ENCODE results near the gene C13orf46.

C13orf46 gene

GRCh38 chr13:113922412-113923118, 51.3 kb downstream of the C13orf46 start:
- H3K27ac ChIP-seq (ENCODE audit: low read depth, low read length): no peak overlapping the region
- H3K4me3 ChIP-seq (ENCODE audit: low read length): no peak overlapping the region
- H2BK15ac ChIP-seq (replicated peaks; ENCODE audit: low read depth): no peak overlapping the region
- H3K4ac ChIP-seq (ENCODE audit: low read depth, low read length): no peak overlapping the region
- no peak overlapping the region for H2AK5ac ChIP-seq (ENCODE audit: low read length)
- no peak overlapping the region for H2BK120ac ChIP-seq (ENCODE audit: low read depth, low read length)
- no peaks in the 10 kb centered on the region for H3K36me3 ChIP-seq (ENCODE audit: control insufficient read depth, insufficient read depth, low read length)
- no peak overlapping the region for H3K9ac ChIP-seq (ENCODE audit: low read length)
- H3K56ac ChIP-seq (ENCODE audit: low read length): no peak overlapping the region
- no peaks in the 10 kb centered on the region for H3K79me2 ChIP-seq (ENCODE audit: control insufficient read depth, insufficient read depth, low read length)
- H3K27me3 ChIP-seq (ENCODE audit: insufficient read depth, low read length, poor library complexity): no peaks in the 10 kb centered on the region
- no peak overlapping the region for H4K5ac ChIP-seq (ENCODE audit: low read length)
- H3K4me2 ChIP-seq (ENCODE audit: low read length): no peak overlapping the region
- no peak overlapping the region for H3K18ac ChIP-seq (ENCODE audit: low read length)
- H3K4me1 ChIP-seq (ENCODE audit: control insufficient read depth, low read depth, low read length): no peaks in the 10 kb centered on the region
- H3K79me1 ChIP-seq (ENCODE audit: low read length): no peaks in the 10 kb centered on the region
- no CpG with 5 or more reads among the region's 15 CpGs for WGBS (ENCODE audit: extremely low coverage, insufficient coverage, low lambda C conversion rate)
- no peak for DNase-seq
- no peak overlapping the region for H3K23ac ChIP-seq (ENCODE audit: low read length)
- no peak overlapping the region for H4K8ac ChIP-seq (ENCODE audit: low read depth, low read length)
- H2BK5ac ChIP-seq (ENCODE audit: low read length): no peak overlapping the region

- Histone ChIP-seq H3K4me2 (ENCODE audit: low read length) (no peak overlapping the region), H2BK15ac (replicated peaks; ENCODE audit: low read depth) (no peak overlapping the region), H2BK5ac (ENCODE audit: low read length) (no peak overlapping the region), H3K18ac (ENCODE audit: low read length) (no peak overlapping the region), H3K79me2 (ENCODE audit: control insufficient read depth, insufficient read depth, low read length) (no peaks in the 10 kb centered on the region), H3K4me1 (ENCODE audit: control insufficient read depth, low read depth, low read length) (no peaks in the 10 kb centered on the region), H3K27me3 (ENCODE audit: insufficient read depth, low read length, poor library complexity) (no peaks in the 10 kb centered on the region), H3K27ac (ENCODE audit: low read depth, low read length) (no peak overlapping the region), H4K8ac (ENCODE audit: low read depth, low read length) (no peak overlapping the region), H3K23ac (ENCODE audit: low read length) (no peak overlapping the region), H3K9ac (ENCODE audit: low read length) (no peak overlapping the region), H3K56ac (ENCODE audit: low read length) (no peak overlapping the region), H2BK120ac (ENCODE audit: low read depth, low read length) (no peak overlapping the region), H3K4me3 (ENCODE audit: low read length) (no peak overlapping the region), H4K5ac (ENCODE audit: low read length) (no peak overlapping the region), H3K36me3 (ENCODE audit: control insufficient read depth, insufficient read depth, low read length) (no peaks in the 10 kb centered on the region), H3K4ac (ENCODE audit: low read depth, low read length) (no peak overlapping the region), H2AK5ac (ENCODE audit: low read length) (no peak overlapping the region), H3K79me1 (ENCODE audit: low read length) (no peaks in the 10 kb centered on the region)
- no peak for DNase-seq
- WGBS (ENCODE audit: extremely low coverage, insufficient coverage, low lambda C conversion rate): no CpG with 5 or more reads among the region's 1 CpG
Observed at GRCh38 chr13:113921763-113922162, 52.1 kb downstream of the C13orf46 start.

- H3K79me2 ChIP-seq (ENCODE audit: control insufficient read depth, insufficient read depth, low read length): no peaks in the 10 kb centered on the region
- no peak overlapping the region for H4K5ac ChIP-seq (ENCODE audit: low read length)
- H3K27ac ChIP-seq (ENCODE audit: low read depth, low read length): no peak overlapping the region
- H2BK15ac ChIP-seq (replicated peaks; ENCODE audit: low read depth): no peak overlapping the region
- no CpG with 5 or more reads among the region's 13 CpGs for WGBS (ENCODE audit: extremely low coverage, insufficient coverage, low lambda C conversion rate)
- H3K18ac ChIP-seq (ENCODE audit: low read length): no peak overlapping the region
- no peaks in the 10 kb centered on the region for H3K4me1 ChIP-seq (ENCODE audit: control insufficient read depth, low read depth, low read length)
- H3K9ac ChIP-seq (ENCODE audit: low read length): no peak overlapping the region
- no peaks in the 10 kb centered on the region for H3K36me3 ChIP-seq (ENCODE audit: control insufficient read depth, insufficient read depth, low read length)
- H2BK5ac ChIP-seq (ENCODE audit: low read length): no peak overlapping the region
- no peak overlapping the region for H3K4me2 ChIP-seq (ENCODE audit: low read length)
- no peak overlapping the region for H3K23ac ChIP-seq (ENCODE audit: low read length)
- no peak overlapping the region for H2AK5ac ChIP-seq (ENCODE audit: low read length)
- no peak overlapping the region for H3K4ac ChIP-seq (ENCODE audit: low read depth, low read length)
- H4K8ac ChIP-seq (ENCODE audit: low read depth, low read length): no peak overlapping the region
- H3K27me3 ChIP-seq (ENCODE audit: insufficient read depth, low read length, poor library complexity): no peaks in the 10 kb centered on the region
- no peak overlapping the region for H3K4me3 ChIP-seq (ENCODE audit: low read length)
- H3K56ac ChIP-seq (ENCODE audit: low read length): no peak overlapping the region
- no peak overlapping the region for H2BK120ac ChIP-seq (ENCODE audit: low read depth, low read length)
- no peak for DNase-seq
- H3K79me1 ChIP-seq (ENCODE audit: low read length): no peaks in the 10 kb centered on the region
Observed at GRCh38 chr13:113920606-113921286, 53.1 kb downstream of the C13orf46 start.

- Histone ChIP-seq H3K27me3 (ENCODE audit: insufficient read depth, low read length, poor library complexity) (no peaks in the 10 kb centered on the region), H4K5ac (ENCODE audit: low read length) (no peak overlapping the region), H3K4me3 (ENCODE audit: low read length) (no peak overlapping the region), H3K4me1 (ENCODE audit: control insufficient read depth, low read depth, low read length) (no peaks in the 10 kb centered on the region), H3K56ac (ENCODE audit: low read length) (no peak overlapping the region), H2AK5ac (ENCODE audit: low read length) (no peak overlapping the region), H3K79me1 (ENCODE audit: low read length) (no peaks in the 10 kb centered on the region), H2BK5ac (ENCODE audit: low read length) (no peak overlapping the region), H2BK15ac (replicated peaks; ENCODE audit: low read depth) (no peak overlapping the region), H3K23ac (ENCODE audit: low read length) (no peak overlapping the region), H2BK120ac (ENCODE audit: low read depth, low read length) (no peak overlapping the region), H3K9ac (ENCODE audit: low read length) (no peak overlapping the region), H3K18ac (ENCODE audit: low read length) (no peak overlapping the region), H3K4me2 (ENCODE audit: low read length) (no peak overlapping the region), H3K79me2 (ENCODE audit: control insufficient read depth, insufficient read depth, low read length) (no peaks in the 10 kb centered on the region), H4K8ac (ENCODE audit: low read depth, low read length) (no peak overlapping the region), H3K27ac (ENCODE audit: low read depth, low read length) (no peak overlapping the region), H3K4ac (ENCODE audit: low read depth, low read length) (no peak overlapping the region), H3K36me3 (ENCODE audit: control insufficient read depth, insufficient read depth, low read length) (no peaks in the 10 kb centered on the region)
- no peak for DNase-seq
- no CpG with 5 or more reads among the region's 9 CpGs for WGBS (ENCODE audit: extremely low coverage, insufficient coverage, low lambda C conversion rate)
Observed at GRCh38 chr13:113919761-113920559, 53.9 kb downstream of the C13orf46 start.

- H3K56ac ChIP-seq (ENCODE audit: low read length): no peak overlapping the region
- no peak overlapping the region for H2AK5ac ChIP-seq (ENCODE audit: low read length)
- no peaks in the 10 kb centered on the region for H3K36me3 ChIP-seq (ENCODE audit: control insufficient read depth, insufficient read depth, low read length)
- H3K4ac ChIP-seq (ENCODE audit: low read depth, low read length): no peak overlapping the region
- no CpG with 5 or more reads among the region's 23 CpGs for WGBS (ENCODE audit: extremely low coverage, insufficient coverage, low lambda C conversion rate)
- no peak overlapping the region for H2BK15ac ChIP-seq (replicated peaks; ENCODE audit: low read depth)
- H2BK5ac ChIP-seq (ENCODE audit: low read length): no peak overlapping the region
- H3K9ac ChIP-seq (ENCODE audit: low read length): no peak overlapping the region
- H4K8ac ChIP-seq (ENCODE audit: low read depth, low read length): no peak overlapping the region
- no peaks in the 10 kb centered on the region for H3K79me2 ChIP-seq (ENCODE audit: control insufficient read depth, insufficient read depth, low read length)
- no peaks in the 10 kb centered on the region for H3K4me1 ChIP-seq (ENCODE audit: control insufficient read depth, low read depth, low read length)
- no peaks in the 10 kb centered on the region for H3K79me1 ChIP-seq (ENCODE audit: low read length)
- H3K4me3 ChIP-seq (ENCODE audit: low read length): no peak overlapping the region
- no peak overlapping the region for H2BK120ac ChIP-seq (ENCODE audit: low read depth, low read length)
- DNase-seq: no peak
- no peak overlapping the region for H4K5ac ChIP-seq (ENCODE audit: low read length)
- no peak overlapping the region for H3K18ac ChIP-seq (ENCODE audit: low read length)
- no peaks in the 10 kb centered on the region for H3K27me3 ChIP-seq (ENCODE audit: insufficient read depth, low read length, poor library complexity)
- no peak overlapping the region for H3K4me2 ChIP-seq (ENCODE audit: low read length)
- no peak overlapping the region for H3K23ac ChIP-seq (ENCODE audit: low read length)
- no peak overlapping the region for H3K27ac ChIP-seq (ENCODE audit: low read depth, low read length)
Observed at GRCh38 chr13:113918981-113919701, 54.7 kb downstream of the C13orf46 start.

Data from mesendoderm (in vitro differentiated cells).